Measurements from ENCODE around the gene MOAP1.
A peak's percentile ranks its signal among the peaks of the same experiment; 100 is the strongest.
"Not testable (repeated sequence)": the region's sequence is repeated elsewhere in the genome, so short reads cannot be mapped to it uniquely, and the experiment has no call there.

The MOAP1 gene, protein sequence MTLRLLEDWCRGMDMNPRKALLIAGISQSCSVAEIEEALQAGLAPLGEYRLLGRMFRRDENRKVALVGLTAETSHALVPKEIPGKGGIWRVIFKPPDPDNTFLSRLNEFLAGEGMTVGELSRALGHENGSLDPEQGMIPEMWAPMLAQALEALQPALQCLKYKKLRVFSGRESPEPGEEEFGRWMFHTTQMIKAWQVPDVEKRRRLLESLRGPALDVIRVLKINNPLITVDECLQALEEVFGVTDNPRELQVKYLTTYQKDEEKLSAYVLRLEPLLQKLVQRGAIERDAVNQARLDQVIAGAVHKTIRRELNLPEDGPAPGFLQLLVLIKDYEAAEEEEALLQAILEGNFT

DNA sequence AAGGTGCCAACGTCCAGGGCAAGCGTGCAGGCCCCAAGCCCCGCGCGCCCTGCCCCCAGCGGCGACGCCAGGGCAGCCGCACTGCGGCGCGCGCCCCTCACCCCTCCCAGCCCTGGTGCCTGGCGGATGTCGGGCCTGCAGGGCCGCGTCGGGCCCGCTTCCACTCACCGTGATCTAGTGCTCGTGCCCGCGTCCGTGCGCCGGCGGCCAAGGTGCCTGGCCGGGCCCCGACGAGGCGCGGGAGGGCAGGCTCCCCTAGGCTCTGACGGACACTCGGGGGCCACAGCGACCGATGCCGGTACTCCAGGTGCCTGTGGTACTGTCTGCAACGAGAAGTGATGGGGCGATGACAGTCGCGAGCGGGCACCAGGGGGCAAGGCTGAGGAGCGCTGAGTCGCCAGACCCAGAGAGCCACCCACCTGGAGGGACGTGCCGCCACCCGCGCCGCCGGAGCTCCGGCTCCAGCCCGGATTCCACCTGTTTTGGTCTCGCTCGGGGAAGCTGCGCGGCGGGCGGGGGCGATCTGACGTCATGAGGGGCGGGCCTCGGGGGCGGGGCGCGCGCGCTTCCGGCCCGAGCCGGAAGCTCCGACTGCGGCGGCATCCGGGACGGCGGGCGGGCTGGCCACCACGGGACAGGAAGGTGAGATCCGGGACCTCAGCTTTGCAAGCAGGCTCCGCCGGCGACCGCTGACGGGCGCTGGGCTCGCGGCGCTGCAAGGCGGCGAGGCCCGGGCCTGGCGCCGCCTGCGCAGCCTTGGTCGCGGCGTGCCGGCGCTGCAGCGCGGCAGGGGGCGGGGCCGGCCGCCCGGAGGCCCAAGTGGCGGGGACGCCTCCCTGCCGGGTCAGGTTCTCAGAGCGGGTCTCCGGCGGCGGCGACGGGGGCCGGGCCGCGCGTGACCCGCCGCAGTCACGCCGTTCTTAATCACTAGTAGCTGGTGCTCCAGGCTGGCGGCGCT, at the start of gene MOAP1, which contains the start of gene LYSET:
Gene MOAP1, minus strand, starts transcription at position 507 of the 958 bp plus-strand sequence. CDS start 655 bp downstream, outside the sequence.
Gene LYSET, plus strand, starts transcription at position 927 of the 958 bp plus-strand sequence. CDS start 89 bp downstream, outside the sequence.
- peak; percentile 90 for DNase-seq

DNA sequence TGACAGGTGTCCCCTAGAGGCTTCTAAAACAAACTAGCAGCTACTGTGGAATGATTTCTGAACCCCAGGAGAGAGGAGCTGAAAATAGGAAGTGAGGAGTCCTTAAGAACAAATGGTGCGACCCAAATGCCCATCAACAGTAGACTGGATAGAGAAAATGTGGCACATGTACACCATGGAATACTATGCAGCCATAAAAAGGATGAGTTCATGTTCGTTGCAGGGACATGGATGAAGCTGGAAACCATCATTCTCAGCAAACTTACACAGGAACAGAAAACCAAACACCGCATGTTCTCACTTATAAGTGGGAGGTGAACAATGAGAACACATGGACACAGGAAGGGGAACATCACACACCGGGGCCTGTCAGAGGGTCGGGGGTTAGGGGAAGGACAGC, 48.4 kb upstream of the MOAP1 start:
- not testable (repeated sequence) for DNase-seq

DNA sequence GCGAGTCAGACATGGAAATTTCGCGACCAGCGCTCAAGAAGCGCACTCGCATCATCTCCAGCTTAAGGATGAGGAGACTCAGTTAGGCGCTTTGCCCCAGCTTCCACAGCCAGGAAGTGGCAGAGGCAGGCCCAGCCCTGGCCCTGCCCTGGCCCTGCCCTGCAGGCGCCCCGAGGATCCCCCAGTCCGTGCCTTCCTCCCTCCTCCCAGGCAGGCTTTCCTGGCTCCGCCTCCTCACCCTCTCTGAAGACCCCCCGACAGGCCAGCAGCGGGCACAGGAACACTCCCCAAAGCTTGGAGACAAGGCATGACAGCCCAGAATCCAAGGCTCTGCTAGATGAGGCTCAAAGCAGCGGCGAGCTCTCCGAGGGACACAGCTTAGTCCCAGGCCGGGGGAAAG, 47.5 kb upstream of the MOAP1 start:
- DNase-seq, result no peak

DNA sequence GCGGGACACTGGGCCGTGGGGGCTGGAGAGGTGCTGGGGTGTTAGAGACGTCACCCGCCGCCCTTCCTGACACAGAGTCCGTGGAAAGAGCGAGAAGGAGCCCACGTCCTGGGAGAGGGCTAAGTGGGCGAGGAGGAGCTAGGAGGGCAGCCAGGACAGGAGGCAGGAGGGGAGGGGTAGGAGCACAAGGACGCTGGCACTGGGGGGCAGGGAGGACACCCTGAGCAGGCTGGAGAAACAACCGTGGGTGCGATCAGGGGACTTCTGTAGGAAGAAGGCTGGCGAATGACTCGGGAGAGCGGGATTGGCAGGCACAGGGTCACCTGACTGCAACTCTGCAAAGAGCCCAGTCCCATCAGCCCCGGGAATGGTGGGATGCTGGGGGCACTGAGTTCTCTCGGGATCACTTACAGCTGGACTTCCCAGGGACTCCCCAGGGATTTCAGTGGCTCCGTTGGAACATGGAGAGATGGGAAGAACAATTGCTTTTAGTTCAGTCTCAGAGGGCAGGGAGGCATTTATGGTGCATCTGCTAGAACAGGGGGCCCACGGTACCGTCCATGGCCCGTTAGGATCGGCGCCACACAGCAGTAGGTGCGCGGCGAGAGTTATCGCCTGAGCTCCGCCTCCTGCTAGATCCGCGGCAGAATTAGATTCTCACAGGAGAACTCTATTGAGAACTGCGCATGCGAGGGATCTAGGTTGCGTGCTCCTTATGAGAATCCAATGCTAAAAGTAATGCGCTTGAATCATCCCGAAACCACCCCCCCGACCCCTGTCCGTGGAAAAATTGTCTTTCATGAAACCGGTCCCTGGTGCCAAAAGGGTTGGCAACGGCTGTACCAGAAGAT, 46.7 kb upstream of the MOAP1 start:
- DNase-seq, result peak; percentile 78

DNA sequence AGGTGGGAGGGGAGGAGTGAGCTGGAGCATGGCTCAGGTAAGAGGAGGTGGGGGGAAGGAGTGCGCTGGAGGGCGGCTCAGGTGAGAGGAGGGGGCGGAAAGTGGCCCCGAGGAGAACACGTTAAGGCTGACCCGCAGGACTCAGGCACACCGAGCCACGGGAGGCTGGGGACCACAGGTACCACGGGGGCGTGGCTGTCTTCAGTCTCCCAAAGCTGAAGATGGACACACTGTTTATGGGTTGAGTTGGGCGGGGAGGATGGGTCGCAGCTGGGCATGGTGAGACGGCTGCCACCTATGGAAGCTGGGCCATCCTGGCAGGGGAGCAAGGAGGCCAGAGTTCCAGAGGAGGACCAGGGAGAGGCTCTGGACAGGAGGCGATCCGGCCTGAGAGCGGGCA, 45.8 kb upstream of the MOAP1 start:
- no peak for DNase-seq

DNA sequence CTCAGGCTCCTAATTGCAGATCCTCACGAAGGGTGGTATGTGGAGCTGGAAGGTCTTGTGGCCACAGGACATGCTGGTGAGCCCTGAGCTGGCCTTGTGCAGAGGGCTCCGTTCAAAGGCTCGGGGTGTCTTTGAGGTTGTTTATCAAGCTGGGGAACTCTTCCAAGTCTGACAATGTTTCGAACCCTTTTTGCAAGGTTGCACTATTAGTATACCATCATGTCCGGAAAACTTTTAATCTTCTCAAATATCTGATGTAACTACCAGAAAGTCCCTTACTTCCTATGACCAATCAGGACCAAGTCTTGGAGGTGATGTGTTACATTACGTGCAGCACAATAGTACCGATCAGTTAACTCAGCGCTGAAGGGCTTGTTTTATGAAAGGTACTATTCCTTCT, 43.9 kb upstream of the MOAP1 start:
- DNase-seq, result no peak

DNA sequence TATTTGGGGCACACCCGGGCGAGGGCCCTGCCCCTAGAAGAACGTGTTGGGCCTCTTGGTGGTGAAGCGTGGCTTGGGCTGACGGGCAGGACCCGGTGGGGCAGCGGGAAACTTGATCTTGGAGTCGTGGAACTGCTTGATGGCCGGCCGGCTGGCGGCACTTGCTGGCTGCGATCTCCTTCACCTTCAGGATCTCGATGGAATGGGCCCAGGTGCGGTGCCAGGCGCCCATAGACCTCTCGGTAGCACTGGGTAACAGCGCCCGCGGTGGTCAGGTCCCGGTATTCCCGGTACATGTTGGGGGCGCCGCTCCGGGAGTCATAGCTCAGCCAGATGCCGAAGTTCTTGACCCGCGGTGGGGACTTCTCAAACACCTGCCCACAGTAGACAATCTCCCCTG, 38.9 kb upstream of the MOAP1 start:
- DNase-seq, result no peak

DNA sequence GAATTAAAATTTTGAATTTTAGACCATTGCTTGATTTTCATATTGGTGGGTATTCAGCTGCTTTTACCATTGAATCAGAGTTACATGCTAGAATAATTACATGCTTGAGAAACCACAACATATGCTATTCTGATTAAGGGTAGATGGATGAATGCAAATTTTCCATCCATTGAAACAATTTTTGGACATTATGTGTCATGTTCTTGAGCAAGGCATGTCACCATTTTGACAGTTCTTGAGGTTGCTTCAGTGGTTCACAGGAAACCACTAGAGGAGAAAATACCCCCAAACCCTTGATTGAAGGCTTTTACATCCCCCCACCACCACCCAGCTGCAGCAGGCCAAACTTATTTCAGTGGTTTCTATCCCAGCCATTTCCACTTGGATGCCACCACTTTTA, 35.8 kb upstream of the MOAP1 start:
- no peak for DNase-seq

DNA sequence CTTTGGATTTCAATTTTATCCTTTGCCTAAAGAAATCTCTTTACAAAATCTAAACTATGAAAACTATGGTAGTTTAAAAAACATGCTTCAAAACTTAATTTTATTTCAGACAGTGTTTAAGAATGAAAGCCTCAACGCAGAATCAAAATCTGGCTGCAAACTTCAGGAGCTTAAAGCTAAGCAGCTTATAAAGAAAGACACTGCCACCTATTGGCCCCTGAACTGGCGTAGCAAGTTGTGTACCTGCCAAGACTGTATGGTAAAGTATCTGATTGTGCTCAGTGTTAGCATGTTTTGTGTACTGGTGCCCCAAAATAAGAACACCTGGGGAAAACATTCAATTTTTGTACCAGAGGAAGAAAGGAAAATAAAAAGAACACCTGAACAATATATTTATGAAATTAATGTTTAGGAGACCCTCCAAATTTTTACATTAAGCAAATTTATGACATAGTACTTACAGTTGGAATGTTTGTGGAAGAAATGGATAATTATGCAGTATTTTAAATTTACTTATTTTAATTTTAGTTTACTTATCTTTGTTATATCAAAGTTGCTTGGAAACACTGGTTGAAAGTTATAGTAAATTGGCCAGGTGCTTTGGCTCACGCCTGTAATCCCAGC, 34.5 kb upstream of the MOAP1 start:
- peak; percentile 41 for DNase-seq

DNA sequence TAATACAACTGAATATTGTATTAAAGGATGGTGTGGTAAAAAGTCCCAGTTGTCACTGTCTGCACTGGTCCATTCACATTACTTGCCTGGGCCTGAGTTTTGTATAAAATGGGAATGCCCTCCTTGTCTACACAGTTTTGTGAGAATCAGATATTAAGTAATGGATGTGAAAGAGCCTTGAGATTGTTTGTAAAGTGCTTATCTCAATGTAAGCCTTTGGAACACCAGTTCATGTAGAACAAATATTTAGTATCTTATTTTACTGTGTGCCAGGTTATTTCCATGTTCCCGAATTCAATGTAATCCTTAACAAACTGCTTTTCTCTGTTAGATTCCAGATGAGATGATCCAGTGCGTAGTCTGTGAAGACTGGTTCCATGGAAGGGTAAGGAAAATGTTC, 29.9 kb upstream of the MOAP1 start:
- DNase-seq, result no peak

DNA sequence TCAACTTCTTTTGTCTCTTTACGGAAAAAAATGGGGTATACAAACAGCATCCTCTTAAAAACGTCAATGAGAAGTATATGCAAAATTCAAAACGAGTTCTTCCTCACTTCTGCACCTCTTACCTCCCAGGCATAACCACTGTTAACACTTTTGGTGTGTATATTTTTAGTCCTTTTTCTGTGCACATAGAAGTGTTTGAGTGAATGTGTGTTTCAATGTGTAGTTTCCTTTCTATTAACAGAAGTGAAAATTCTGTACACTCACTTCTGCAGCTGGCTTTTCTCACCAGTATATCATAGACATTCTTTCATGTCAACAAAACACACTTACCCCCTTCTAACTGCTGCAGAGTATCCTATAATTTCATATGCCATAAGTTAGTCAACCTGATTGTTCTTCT, 27.7 kb upstream of the MOAP1 start:
- no peak for DNase-seq

DNA sequence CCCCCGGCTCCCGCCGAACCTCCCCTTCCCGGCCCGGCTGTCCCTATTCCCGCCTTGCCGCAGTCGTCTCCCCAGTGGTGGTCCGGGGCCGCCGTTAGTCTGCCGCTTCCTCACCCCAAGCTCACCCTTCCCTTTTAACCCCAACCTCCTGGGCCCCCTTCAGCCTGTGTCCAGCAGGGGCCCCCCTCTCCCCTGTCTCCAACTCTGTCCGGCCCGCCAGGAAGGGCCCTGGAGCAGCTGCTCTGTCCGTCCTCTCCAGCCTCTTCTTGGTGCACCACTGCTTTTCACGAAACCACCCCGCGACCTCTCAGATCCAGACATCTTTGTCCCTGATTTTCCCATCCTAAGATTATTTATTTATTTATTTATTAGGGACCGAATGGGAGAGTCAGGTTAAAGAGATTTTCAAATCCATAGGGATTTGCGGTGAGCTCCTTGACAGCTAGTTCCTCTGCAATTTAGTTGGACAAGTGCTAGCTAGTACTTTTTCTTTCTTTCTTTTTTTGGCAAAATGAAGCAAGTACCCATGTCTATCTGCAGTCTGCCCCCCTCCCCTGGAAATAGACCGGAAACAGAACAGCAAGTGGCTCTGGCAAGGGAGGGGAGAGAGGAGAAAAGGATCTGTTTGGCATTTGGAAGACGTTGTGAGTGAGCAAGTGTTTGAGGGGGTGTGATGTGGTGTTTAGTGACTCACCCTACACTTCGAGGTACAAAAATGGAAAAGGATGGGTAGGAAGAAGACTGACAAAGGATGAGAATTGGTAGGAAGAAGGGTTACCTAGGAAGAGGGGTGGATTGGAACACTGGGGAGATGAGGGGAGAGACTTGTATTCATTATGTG, 23.0 kb upstream of the MOAP1 start:
- DNase-seq, result peak; percentile 65

DNA sequence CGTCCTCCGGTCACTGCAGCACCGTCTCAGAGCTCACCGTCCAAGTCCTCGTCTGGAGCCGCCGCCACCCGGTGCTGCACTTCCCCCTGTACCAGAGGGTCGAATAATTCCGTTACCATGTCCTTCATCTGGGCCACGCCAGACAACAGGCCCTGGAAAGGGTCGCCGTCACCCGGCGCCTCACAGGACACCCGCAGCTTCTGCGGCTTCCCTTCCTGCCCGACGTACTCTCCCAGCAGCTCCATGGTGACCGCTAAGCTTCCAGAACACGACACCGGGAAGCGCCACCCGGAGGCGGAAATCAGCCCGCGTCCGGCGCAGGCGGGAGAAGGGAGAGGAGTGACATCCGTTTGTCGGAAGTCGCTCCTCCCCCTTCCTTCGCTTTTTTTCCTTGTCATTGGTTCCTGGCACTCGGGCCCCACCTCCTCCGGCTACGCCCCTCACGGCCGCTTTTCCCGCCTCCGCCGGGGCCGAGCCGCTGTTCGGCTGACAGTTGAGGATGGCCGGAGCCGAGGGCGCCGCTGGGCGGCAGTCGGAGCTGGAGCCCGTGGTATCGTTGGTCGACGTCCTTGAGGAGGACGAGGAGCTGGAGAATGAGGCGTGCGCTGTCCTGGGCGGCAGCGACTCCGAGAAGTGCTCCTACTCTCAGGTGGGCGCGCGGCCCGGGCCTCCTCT, 22.2 kb upstream of the MOAP1 start, which contains the start of the genes GON7 and UBR7:
Gene GON7, minus strand, starts transcription at position 273 of the 675 bp plus-strand sequence. Its CDS starts 28 bp downstream, at position 245.
Gene UBR7, plus strand, starts transcription at position 464 of the 675 bp plus-strand sequence. Its CDS starts 36 bp downstream, at position 500.
- peak; percentile 99 for DNase-seq

DNA sequence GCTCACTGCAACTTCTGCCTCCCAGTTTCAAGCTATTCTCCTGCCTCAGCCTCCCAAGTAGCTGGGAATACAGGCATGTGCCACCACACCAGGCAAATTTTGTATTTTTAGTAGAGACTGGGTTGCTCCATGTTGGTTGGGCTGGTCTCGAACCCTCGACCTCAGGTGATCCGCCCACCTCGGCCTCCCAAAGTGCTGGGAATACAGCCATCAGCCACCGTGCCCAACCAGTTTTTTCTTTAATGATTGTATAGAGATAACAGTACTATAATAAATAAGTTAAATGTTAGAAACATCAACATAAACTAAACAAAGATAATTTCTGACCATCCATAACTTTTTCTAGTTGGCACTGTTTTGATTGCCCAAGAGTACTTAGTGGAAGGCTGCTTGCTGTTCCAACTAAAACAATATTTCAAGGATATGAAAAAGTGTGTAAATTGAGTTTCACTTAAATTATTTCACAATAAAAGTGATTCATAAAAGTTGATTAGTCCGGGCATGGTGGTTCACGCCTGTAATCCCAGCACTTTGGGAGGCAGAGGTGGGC, 16.5 kb upstream of the MOAP1 start:
- DNase-seq, result no peak

DNA sequence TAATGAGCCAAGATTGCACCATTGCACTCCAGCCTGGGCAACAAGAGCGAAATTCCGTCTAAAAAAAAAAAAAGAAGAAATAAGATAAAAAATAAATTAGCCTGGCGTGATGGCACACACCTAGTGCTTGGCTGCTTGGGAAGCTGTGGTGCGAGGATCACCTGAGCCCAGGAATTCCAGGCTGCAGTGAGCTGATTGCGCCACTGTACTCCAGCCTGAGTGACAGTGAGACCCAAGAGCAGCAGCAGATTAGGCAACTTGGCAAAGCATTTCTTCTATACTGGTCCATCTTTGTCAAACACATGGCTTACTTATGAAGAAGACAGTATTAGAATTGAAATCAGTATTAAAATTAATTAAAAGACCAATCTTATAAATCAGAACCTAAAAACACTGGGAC, 15.9 kb upstream of the MOAP1 start:
- no peak for DNase-seq

DNA sequence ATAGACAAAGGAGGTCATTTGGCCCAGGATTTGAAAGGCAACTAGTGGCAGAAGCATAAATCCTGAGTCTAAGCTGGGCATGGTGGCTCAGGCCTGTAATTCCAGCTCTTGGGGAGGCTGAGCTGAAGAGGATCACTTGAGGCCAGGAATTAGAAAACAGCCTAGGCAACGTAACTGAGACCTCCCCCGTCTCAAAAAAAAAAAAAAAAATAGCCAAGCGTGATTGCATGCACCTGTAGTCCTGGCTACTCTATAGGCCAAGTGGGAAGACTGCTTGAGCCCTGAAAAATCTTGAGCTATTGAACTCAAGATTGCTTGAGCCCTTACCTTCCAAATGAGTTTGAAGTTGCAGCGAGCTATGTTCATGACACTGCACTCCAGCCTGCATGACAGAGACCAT, 14.3 kb upstream of the MOAP1 start:
- DNase-seq, result no peak

DNA sequence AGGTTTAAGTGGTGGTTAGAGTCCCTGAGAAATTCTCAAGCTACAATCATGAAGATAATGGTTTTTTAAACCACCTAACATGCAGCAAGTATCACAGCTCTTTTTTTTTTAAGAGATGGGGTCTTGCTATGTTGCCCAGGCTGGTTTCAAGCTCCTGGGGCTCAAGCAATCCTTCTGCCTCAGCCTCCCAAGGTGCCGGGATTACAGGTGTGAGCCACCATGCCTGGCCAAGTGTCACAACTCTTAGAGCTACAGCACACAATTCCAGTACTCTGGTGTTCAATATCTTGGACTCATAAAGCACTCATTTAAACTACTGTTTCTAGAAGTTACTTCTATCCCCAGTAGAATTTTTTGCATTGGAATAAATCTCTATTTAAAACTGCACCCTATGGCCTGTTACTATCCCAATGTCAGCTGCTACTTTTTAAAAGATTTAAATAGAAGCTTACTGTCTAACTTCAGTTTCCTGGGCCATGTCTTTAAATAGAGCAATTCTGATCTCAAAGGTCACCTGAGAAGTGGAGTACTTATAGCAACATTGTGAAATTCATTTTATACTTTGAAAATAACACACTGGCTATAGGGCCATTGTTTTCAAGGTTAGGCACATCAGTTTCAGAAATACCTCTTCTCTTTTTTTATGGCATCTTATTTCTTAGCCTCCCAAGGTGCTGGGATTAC, 10.8 kb upstream of the MOAP1 start:
- DNase-seq, result no peak

DNA sequence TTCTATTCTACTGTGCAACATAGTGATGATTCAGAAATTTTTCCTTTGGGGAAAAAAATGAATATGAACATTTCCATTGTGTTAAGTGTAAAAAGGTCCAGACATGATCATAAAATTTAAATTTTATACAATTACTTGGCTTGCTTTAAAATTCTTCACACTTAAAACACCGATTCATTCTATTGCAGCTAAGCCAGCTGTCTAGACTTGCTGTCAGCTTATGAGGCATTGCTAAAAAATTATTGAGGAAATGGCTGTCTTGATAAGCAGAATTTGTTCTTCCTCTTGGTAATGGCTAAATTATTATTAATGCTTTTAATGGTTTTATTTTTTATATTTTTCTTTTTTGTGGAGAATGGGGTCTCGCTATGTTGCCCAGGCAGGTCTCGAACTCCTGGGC, 2.3 kb upstream of the MOAP1 start:
- DNase-seq, result no peak

DNA sequence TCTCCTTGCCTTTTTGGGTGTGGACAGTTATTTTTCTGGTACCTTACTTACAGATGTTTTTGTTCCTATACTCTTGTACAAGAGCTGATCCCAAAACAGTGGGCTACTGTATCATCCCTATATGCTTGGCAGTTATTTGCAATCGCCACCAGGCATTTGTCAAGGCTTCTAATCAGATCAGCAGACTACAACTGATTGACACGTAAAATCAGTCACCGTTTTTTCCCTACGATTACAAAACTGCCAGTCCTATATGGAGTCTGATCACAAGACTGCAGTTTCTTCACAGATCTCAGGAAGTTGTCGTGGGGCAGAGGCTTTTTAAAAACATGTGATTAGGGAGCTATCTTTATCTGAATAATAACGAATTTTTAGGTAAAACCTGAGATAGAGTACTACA, 1.8 kb upstream of the MOAP1 start:
- no peak for DNase-seq

DNA sequence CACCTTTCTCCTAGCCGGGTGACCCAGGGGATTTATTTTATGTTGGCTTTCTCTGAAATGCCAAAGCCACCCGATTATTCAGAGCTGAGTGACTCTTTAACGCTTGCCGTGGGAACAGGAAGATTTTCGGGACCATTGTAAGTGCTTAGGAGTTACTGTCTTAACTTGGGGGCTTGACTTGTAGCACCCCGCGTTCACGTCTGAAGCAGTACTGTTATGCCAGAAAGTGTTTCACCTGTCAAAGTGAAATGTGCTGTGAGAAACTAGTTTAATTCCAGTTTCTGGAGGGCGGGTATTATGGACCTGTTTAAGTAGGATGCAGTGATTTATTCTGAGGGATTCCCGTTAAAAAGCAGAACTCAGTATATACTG, 638 bp upstream of the MOAP1 start:
- no peak for DNase-seq

Measured in NCI-H345 (cell line).